ENCODE data around the gene RNF125. TPM values are rescaled to one million over a fixed set of nuclear protein-coding genes. Genes with fewer than 3 reads are reported as not detected.
"Not testable (repeated sequence)": the region's sequence is repeated elsewhere in the genome, so short reads cannot be mapped to it uniquely, and the experiment has no call there.

The RNF125 gene
- 1.5 TPM for total RNA-seq
- long read RNA-seq, full-length matches to known transcripts: 7 of 7 reads
- long read RNA-seq, partial matches to known transcripts: 0 of 7 reads
- long read RNA-seq, other reads (novel, unspliced or antisense): 0 of 7 reads

- intact Hi-C loops (cut with DNase I): loop anchor here (1.0 to 2.0 kb wide), 2 partner anchors 67 to 74 kb away; no protein-coding TSS in a partner anchor
- DNase-seq (ENCODE audit: low spot score): peak; percentile 94
Observed at GRCh38 chr18:32018331-32019250, at the start of gene RNF125. Gene RNF125 (plus strand): TSS chr18:32018825. CDS start chr18:32018864, 39 bp downstream.

- intact Hi-C loops (cut with DNase I): loop anchor here (10.0 kb wide), 2 partner anchors 136 to 226 kb away; no protein-coding TSS in a partner anchor
- no peak for DNase-seq (ENCODE audit: low spot score)
Observed at GRCh38 chr18:31970617-31971016, 48.0 kb upstream of the RNF125 start.

- DNase-seq (ENCODE audit: low spot score): no peak
- intact Hi-C loops (cut with DNase I): loop anchor here (10.0 kb wide), 2 partner anchors 139 to 229 kb away; no protein-coding TSS in a partner anchor
Observed at GRCh38 chr18:31973929-31974546, 44.6 kb upstream of the RNF125 start.

- DNase-seq (ENCODE audit: low spot score): no peak
- intact Hi-C loops (cut with DNase I): loop anchor here (5.0 to 10.0 kb wide), 3 partner anchors 141 to 419 kb away; no protein-coding TSS in a partner anchor
Observed at GRCh38 chr18:31976242-31976641, 42.4 kb upstream of the RNF125 start.

- DNase-seq (ENCODE audit: low spot score): no peak
- intact Hi-C loops (cut with DNase I): loop anchor here (5.0 to 10.0 kb wide), 3 partner anchors 143 to 420 kb away; no protein-coding TSS in a partner anchor
Observed at GRCh38 chr18:31977270-31977872, 41.3 kb upstream of the RNF125 start.

GRCh38 chr18:31978616-31979015 lies 40.0 kb upstream of the RNF125 start:
- intact Hi-C loops (cut with DNase I): loop anchor here (5.0 to 10.0 kb wide), 3 partner anchors 144 to 421 kb away; no protein-coding TSS in a partner anchor
- DNase-seq (ENCODE audit: low spot score): no peak

- intact Hi-C loops (cut with DNase I): loop anchor here (5.0 to 10.0 kb wide), 4 partner anchors 105 to 422 kb away; no protein-coding TSS in a partner anchor
- no peak for DNase-seq (ENCODE audit: low spot score)
Observed at GRCh38 chr18:31979714-31980113, 38.9 kb upstream of the RNF125 start.

- no peak for DNase-seq (ENCODE audit: low spot score)
- intact Hi-C loops (cut with DNase I): loop anchor here (10.0 kb wide), 1 partner anchor 104 kb away; no protein-coding TSS in a partner anchor
Observed at GRCh38 chr18:31980863-31981262, 37.8 kb upstream of the RNF125 start.

GRCh38 chr18:31983020-31983419 lies 35.6 kb upstream of the RNF125 start:
- DNase-seq (ENCODE audit: low spot score): no peak
- intact Hi-C loops (cut with DNase I): loop anchor here (10.0 kb wide), 1 partner anchor 102 kb away; no protein-coding TSS in a partner anchor

GRCh38 chr18:31983976-31984375 lies 34.6 kb upstream of the RNF125 start:
- no peak for DNase-seq (ENCODE audit: low spot score)
- intact Hi-C loops (cut with DNase I): loop anchor here (10.0 kb wide), 1 partner anchor 101 kb away; no protein-coding TSS in a partner anchor

- intact Hi-C loops (cut with DNase I): no loop called here
- DNase-seq (ENCODE audit: low spot score): no peak
Observed at GRCh38 chr18:31990823-31991222, 27.8 kb upstream of the RNF125 start.

- intact Hi-C loops (cut with DNase I): no loop called here
- DNase-seq (ENCODE audit: low spot score): no peak
Observed at GRCh38 chr18:31996007-31996406, 22.6 kb upstream of the RNF125 start.

GRCh38 chr18:31998880-31999412 lies 19.7 kb upstream of the RNF125 start:
- DNase-seq (ENCODE audit: low spot score): no peak
- intact Hi-C loops (cut with DNase I): no loop called here

- DNase-seq (ENCODE audit: low spot score); intact Hi-C loops (cut with DNase I): not testable (repeated sequence)
Observed at GRCh38 chr18:32001141-32001540, 17.5 kb upstream of the RNF125 start.

- intact Hi-C loops (cut with DNase I); DNase-seq (ENCODE audit: low spot score): not testable (repeated sequence)
Observed at GRCh38 chr18:32003822-32004221, 14.8 kb upstream of the RNF125 start.

- no peak for DNase-seq (ENCODE audit: low spot score)
- intact Hi-C loops (cut with DNase I): no loop called here
Observed at GRCh38 chr18:32010124-32010721, 8.4 kb upstream of the RNF125 start.

GRCh38 chr18:32011193-32011592 lies 7.4 kb upstream of the RNF125 start:
- no peak for DNase-seq (ENCODE audit: low spot score)
- intact Hi-C loops (cut with DNase I): no loop called here

- intact Hi-C loops (cut with DNase I): loop anchor here (2.0 kb wide), 1 partner anchor 73 kb away; no protein-coding TSS in a partner anchor
- DNase-seq (ENCODE audit: low spot score): no peak
Observed at GRCh38 chr18:32019251-32019948, 775 bp downstream of the RNF125 start.
